ENCODE measurements around the gene KSR1. TPM values are rescaled to one million over a fixed set of nuclear protein-coding genes. Genes with fewer than 3 reads are reported as not detected.

KSR1 gene
- total RNA-seq, 6 donors from 2014 or later, result 23.0 to 94.3 (median 60.9) TPM

DNA sequence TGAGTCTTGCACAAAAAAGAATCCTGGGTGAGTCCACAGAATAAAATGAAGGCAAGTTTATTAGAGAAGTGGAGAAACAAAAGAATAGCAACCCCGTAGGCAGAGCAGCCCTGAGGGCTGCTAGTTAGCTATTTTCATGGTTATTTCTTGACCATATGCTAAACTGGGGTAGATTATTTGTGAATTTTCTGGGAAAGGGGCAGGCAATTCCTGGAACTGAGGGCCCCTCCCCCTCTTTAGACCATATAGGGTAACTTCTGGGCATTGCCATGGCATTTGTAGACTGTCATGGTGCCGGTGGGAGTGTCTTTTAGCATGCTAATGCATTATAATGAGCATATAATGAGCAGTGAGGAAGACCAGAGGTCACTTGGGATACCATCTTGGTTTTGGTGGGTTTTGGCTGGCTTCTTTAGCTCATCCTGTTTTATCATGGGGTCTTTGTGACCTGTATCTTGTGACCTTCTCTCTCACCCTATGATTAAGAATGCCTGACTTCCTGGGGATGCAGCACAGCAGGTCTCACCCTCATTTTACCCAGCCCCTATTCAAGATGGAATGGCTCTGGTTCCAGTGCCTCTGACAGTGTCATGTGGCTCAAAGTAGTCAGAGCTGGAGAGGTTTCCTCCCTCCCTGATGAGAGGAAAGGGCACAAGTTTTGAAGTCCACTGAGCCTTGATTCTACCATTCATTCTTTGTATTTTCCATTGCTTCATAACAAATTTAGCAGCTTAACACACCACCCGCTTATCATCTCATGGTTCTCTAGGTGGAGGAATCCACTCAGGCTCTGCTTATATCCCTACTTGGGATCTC lies 119.1 kb downstream of the KSR1 start:
- Histone ChIP-seq H3K36me3 (peaks cover 0 to 6% (median 0%) of the 10 kb centered on the region in 4 donors), H3K4me1 (peaks cover 19 to 39% (median 28%) of the 10 kb centered on the region in 4 donors), H3K27me3 (no peaks in the 10 kb centered on the region), H3K9me3 (no peaks in the 10 kb centered on the region), H3K4me3 (no peak overlapping the region), H3K27ac (peak overlapping the region in 3 of 4 donors; percentile 8 to 37 (median 27))
- no peak for DNase-seq
- 86 to 89% methylated on average over 3 of the region's 3 CpGs for WGBS, 2 donors
- no peak for ATAC-seq (ENCODE audit: low FRiP score in 2 of 2)
- TF ChIP-seq, protein P1, sequence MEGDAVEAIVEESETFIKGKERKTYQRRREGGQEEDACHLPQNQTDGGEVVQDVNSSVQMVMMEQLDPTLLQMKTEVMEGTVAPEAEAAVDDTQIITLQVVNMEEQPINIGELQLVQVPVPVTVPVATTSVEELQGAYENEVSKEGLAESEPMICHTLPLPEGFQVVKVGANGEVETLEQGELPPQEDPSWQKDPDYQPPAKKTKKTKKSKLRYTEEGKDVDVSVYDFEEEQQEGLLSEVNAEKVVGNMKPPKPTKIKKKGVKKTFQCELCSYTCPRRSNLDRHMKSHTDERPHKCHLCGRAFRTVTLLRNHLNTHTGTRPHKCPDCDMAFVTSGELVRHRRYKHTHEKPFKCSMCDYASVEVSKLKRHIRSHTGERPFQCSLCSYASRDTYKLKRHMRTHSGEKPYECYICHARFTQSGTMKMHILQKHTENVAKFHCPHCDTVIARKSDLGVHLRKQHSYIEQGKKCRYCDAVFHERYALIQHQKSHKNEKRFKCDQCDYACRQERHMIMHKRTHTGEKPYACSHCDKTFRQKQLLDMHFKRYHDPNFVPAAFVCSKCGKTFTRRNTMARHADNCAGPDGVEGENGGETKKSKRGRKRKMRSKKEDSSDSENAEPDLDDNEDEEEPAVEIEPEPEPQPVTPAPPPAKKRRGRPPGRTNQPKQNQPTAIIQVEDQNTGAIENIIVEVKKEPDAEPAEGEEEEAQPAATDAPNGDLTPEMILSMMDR (IDR thresholded peaks at IDR 0.05), result no peak

- WGBS, 2 donors, result 72 to 82% methylated on average over 2 of the region's 2 CpGs
- H3K36me3 ChIP-seq, result peaks cover 0 to 6% (median 0%) of the 10 kb centered on the region in 4 donors
These were observed 119.6 kb downstream of the KSR1 start for GRCh38 chr17:27575912-27576252.

DNA sequence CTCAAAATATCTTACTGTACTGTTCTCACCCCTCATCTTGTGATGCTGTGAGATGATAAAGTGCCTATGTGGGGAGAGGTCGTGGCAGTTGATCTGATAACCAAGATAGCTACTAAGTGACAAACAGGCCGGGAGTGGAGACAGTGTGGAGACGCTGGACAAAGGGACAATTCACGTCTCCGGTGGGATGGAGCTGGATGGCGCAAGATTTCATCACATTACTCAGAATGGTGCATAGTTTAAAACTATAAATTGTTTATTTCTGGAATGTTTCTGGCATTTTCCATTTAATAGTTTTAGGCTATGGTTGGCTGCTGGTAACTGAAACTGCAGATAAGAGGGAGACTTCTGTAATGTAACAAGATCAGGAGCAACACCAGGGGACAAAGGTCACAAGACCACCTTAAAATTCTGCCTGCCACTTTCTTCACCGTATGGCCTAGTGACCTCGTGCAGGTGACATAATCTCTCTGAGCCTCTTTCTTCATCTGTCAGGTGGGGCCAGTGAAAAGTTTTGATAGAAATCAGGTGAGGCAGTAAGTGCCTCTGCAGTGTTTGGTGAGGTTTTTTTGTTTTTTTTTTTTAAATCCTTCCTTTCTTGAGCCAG lies 120.3 kb downstream of the KSR1 start:
- Histone ChIP-seq H3K27ac (peak overlapping the region; percentile 37 to 81 (median 61)), H3K4me3 (no peak overlapping the region), H3K27me3 (no peaks in the 10 kb centered on the region), H3K4me1 (peaks cover 23 to 49% (median 30%) of the 10 kb centered on the region in 4 donors), H3K36me3 (peaks cover 0 to 6% (median 0%) of the 10 kb centered on the region in 4 donors), H3K9me3 (no peaks in the 10 kb centered on the region)
- 42 to 59% methylated on average over 8 of the region's 8 CpGs for WGBS, 2 donors
- TF ChIP-seq EP300 (IDR thresholded peaks at IDR 0.05), result no peak
- no peak for TF ChIP-seq POLR2A (IDR thresholded peaks at IDR 0.05)
- TF ChIP-seq, protein P1 (IDR thresholded peaks at IDR 0.05), result no peak
- no peak for TF ChIP-seq POLR2AphosphoS5 (IDR thresholded peaks at IDR 0.05)
- ATAC-seq (ENCODE audit: low FRiP score in 2 of 2) (no peak), DNase-seq (peak in 1 of 2 donors; percentile 41)

More at GRCh38 chr17:27575912-27576252, 119.6 kb downstream of the KSR1 start:
- Histone ChIP-seq H3K27me3 (no peaks in the 10 kb centered on the region), H3K27ac (peak overlapping the region in 3 of 4 donors; percentile 8 to 37 (median 27)), H3K4me3 (no peak overlapping the region), H3K4me1 (peaks cover 17 to 42% (median 28%) of the 10 kb centered on the region in 4 donors), H3K9me3 (no peaks in the 10 kb centered on the region)
- DNase-seq, result peak in 1 of 2 donors; percentile 38
- ATAC-seq (ENCODE audit: low FRiP score in 2 of 2), result no peak
- TF ChIP-seq, protein P1 (IDR thresholded peaks at IDR 0.05), result no peak
- TF ChIP-seq POLR2A (IDR thresholded peaks at IDR 0.05), result no peak
- no peak for TF ChIP-seq EP300 (IDR thresholded peaks at IDR 0.05)
- no peak for TF ChIP-seq POLR2AphosphoS5 (IDR thresholded peaks at IDR 0.05)

- H3K9me3 ChIP-seq, result no peaks in the 10 kb centered on the region
- peaks cover 23 to 50% (median 30%) of the 10 kb centered on the region in 4 donors for H3K4me1 ChIP-seq
- H3K36me3 ChIP-seq, result peaks cover 0 to 6% (median 0%) of the 10 kb centered on the region in 4 donors
- TF ChIP-seq, protein P1 (IDR thresholded peaks at IDR 0.05), result no peak
- TF ChIP-seq POLR2AphosphoS5 (IDR thresholded peaks at IDR 0.05), result no peak
- TF ChIP-seq EP300 (IDR thresholded peaks at IDR 0.05), result no peak
- no peak for TF ChIP-seq POLR2A (IDR thresholded peaks at IDR 0.05)
- H3K27me3 ChIP-seq, result no peaks in the 10 kb centered on the region
- DNase-seq, result peak; percentile 53 to 74
- peak; percentile 31 for ATAC-seq (ENCODE audit: low FRiP score in 2 of 2)
- WGBS, 2 donors, result 65 to 79% methylated on average over 13 to 20 of the region's 20 CpGs
- no peak overlapping the region for H3K4me3 ChIP-seq
- peak overlapping the region; percentile 44 to 81 (median 66) for H3K27ac ChIP-seq
These were observed 121.0 kb downstream of the KSR1 start for GRCh38 chr17:27577121-27577761.

Data from upper lobe of left lung (tissue), 6 donors.